DND-41 (cell line): ENCODE data around the gene CCDC74B.
"Not testable (repeated sequence)": the region's sequence is repeated elsewhere in the genome, so short reads cannot be mapped to it uniquely, and the experiment has no call there.

Source experiments
- CTCF ChIP-seq: IDR thresholded peaks from 2 replicates; pipeline ENCODE4 v1.5.1; 2012; ENCODE audit warnings: borderline replicate concordance, low read length, moderate library complexity, mild to moderate bottlenecking; ENCODE audit not compliant: poor library complexity, severe bottlenecking; ENCODE audit errors: extremely low read depth
- EZH2 ChIP-seq: IDR thresholded peaks from 3 replicates; pipeline ENCODE4 v1.6.1; 2012; ENCODE audit warnings: borderline replicate concordance, low read depth, mild to moderate bottlenecking, moderate library complexity, low read length, inconsistent platforms; ENCODE audit not compliant: severe bottlenecking

GRCh38 chr2:130160838-130161705 lies 16.2 kb upstream of the CCDC74B start:
- not testable (repeated sequence) for TF ChIP-seq CTCF, EZH2
